GM21737 (cell line): Measurements from ENCODE around the gene CCDC149.

Experiments
- ATAC-seq: cut with Tn5 transposase; IDR thresholded peaks from one replicate; pipeline ENCODE4 v1.9.1; 2021; ENCODE audit warnings: mild to moderate bottlenecking, moderate library complexity; ENCODE audit not compliant: unreplicated experiment

CCDC149 gene

DNA sequence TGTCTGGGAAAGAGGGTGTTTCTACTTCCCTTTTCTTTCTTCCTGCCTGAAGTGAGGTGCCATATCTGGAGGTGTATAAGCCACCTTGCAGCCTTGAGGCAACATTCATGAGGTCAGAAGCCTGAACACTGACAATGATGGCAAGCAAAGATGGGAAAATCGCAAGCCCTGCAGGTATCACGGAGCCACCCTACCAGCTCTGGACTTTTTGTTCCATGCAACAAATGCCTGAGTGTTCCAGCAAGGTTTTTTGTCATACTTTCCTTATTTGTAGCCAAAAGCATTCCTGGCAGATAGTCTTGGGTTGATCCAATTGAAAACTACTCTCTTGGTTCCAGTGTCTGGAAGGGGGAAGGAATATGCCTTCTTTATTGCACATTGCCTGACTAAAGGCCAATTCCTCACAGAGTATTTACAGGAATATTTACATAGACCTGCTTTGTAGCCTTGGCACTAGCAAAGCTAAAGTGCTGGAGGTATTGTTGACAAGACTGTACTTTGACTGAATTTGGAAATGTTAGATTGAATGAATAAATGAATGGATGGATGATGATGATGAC, 131.8 kb downstream of the CCDC149 start:
- no peak for ATAC-seq

DNA sequence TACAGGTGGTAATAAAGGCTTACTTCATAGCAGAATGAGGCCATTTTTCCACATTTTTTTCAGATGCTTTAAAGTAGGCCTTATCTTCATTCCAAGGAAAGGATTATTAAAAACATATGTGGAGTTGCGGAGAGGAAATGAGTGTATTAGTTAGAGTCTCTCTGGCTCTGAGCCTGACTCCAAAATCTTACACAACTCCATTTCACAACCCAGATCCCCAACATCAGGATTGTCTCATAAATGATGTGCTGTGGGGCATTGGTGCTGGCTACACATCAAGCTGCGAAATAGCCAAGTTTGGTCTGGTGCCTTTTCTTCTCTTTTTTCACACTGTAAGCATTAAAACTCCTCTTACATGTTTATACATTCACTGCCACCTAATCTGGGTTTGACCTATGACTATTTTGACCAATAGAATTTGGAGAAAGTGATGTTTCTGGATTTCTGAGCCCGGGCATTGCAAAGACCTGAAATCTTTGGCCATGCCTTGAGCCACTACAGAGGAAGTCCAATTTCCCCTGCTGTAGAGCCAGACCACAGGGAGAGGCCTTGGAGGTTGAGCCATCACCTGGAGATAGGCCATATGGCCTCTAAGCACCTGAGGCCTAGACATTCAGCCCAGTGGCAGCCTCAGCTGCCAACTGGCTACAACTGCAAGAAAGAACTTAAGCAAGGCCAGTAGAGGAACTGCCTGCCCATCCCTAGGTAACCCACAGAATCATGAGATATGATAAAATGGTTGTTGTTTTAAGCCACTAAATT, 134.2 kb downstream of the CCDC149 start:
- no peak for ATAC-seq

DNA sequence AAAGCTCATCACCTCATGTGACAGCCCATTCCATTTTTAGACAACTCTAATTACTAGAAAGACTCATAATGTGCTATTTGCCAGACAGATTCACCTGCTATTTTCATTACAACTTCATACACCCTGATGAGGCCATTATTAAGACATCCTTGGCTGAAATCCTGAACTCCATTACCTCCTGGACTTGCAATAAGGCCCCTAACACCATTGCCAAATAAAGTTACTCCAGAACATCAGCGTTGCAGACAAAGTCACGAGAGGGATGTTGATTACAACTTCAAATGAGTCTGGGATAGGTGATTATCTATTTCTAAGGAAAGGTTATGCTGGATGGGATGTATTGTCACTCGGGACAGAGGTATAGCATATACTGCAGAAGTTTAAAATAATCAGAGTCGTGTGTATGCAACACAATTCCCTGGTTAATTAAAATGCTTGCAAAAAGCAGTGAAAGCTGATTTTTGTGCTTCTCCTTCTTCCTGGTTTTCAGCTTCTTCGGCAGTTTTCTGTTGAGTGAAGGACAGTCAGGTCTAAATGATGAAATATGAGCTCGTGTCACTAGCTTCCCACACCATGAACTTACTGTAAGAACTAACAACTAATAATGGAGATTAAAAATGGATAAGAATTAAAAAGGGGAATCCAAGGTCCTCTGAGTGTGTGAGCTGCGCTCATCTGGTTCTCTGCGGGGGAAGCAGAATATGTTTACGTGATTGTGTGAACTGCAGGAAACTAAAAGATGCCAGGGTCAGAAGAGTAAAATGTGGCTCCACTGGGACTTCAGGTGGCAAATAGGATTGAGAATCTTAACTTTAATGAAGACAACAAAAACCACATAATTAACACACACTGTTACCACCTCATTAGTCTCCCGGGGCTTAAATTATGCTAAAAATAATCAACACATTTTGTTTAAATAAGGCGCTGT, 135.0 kb downstream of the CCDC149 start:
- ATAC-seq = no peak

DNA sequence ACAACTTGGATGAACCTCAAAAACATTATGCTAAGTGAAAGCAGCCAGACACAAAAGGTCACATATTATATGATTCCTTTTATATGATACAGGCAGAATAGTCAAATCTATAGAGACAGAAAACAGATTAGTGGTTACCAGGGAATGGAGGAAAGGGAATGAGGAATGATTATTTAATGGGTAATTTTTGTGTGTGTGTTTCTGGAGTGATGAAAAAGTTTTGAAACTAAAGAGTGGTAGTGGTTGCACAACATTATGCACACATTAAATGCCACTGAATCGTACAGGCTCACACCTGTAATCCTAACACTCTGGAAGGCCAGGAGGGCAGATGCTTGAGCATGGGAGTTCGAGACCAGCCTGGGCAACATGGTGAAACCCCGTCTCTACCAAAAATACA, 137.1 kb downstream of the CCDC149 start:
- ATAC-seq = no peak

DNA sequence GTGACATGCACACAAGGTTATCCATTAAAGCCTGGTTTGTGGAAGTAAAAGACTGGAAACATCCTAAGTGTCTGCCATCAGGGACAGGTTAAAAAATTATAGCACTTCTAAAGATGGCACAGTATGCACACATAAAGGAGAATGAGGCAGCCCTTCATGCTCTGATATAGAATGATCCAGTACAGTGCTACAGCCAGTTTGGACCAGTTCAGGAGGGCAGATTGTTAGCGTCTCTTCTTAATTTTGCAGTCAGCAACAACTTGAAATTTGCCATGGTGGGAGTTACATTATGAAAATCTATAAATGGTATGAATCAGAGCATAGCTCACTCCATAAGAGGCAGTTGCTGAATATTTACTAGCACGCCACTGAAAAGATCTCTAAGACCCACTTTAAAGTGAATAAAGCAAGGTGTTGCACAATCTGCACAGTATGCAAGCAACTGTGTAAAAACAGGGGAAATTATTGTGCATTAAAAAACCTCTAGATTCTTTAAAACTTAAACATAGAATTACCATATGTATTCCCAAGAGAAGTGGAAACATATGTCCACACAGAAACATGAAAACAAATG, 137.7 kb downstream of the CCDC149 start:
- ATAC-seq = no peak

- no peak for ATAC-seq
Observed at GRCh38 chr4:24774452-24774851, 138.4 kb downstream of the CCDC149 start.

- ATAC-seq = no peak
Observed at GRCh38 chr4:24772952-24773351, 139.9 kb downstream of the CCDC149 start.

DNA sequence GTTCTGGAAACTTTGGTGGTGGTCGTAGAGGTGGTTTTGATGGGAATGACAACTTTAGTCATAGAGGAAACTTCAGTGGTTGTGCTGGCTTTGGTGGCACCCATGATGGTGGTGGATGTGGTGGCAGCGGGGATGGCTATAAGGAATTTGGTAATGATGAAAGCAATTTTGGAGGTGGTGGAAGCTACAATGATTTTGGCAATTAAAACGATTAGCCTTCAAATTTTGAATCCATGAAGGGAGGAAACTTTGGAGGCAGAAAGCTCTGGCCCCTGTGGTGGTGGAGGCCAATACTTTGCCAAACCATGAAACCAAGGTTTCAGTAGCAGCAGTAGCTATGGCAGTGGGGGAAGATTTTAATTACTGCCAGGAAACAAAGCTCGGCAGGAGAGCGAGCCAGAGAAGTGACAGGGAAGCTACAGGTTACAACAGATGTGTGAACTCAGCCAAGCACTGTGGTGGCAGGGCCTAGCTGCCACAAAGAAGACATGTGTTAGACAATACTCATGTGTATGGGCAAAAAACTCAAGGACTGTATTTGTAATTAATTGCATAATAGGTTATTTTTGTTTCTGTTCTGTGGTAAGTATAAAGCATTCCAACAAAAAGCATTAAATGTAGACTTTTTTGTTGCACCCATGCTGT, 140.7 kb downstream of the CCDC149 start:
- ATAC-seq = no peak

DNA sequence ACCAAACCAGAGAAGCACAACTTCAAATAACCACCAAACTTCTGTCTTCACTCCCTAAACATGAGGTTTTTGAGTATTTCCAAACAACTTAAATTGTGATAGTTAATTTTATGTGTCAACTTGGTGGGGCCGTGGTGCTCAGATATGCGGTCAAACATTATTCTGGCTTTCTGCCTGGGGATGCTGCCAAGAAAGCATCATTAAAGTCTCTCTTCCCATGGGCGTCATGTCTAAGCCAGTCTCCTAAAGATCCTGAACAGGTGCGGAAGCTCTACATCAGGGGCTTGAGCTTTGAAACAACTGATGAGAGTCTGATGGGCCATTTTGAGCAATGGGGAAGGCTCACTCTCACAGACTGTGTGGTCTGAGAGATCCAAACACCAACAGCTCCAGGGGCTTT, 141.6 kb downstream of the CCDC149 start:
- no peak for ATAC-seq

DNA sequence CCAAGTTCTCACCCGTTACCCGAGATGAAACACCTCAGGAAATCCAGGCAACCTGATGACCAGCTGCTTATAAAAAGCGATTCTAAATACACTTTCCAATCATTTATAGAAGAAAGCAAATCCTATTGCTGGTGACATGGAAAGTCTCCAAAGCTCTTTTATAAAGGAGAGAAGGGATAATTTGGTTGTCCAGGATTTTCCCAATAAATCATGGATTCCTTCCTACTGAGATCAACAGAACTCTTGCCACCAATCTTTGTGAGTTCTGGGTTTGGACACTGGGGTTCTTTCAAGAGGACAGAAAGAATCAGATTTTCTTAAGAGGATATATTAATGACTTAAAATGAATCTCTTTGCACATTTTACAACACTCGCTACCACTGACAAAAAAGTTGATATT, 142.2 kb downstream of the CCDC149 start:
- no peak for ATAC-seq

DNA sequence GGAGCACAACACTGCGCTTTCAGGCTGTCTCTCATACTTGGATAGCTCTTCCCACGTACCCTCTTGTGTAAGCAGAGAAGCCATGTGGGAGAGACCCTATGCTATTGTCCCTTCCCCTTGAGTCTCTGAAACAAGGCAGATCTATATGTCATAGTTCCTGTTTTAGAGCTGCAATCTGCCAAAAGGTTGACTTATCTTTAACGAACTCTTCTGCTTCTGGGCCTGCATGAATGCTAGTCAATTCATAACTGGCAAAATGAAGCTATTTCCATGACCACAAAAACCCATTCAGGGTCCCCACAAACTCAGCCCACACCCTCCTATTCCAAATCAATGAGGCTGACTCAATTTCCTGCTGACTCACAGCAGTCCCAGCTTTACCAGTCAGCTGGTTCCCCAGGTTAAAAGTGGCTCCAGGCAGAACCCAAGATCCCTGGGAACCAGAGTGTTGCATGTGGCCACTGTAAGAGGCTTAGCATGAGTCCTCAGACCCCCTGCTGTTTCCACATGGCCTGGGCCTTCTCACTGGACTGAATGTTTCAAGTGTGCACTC, 142.7 kb downstream of the CCDC149 start:
- peak; percentile 58 for ATAC-seq

- ATAC-seq = no peak
Observed at GRCh38 chr4:24769571-24769970, 143.3 kb downstream of the CCDC149 start.

DNA sequence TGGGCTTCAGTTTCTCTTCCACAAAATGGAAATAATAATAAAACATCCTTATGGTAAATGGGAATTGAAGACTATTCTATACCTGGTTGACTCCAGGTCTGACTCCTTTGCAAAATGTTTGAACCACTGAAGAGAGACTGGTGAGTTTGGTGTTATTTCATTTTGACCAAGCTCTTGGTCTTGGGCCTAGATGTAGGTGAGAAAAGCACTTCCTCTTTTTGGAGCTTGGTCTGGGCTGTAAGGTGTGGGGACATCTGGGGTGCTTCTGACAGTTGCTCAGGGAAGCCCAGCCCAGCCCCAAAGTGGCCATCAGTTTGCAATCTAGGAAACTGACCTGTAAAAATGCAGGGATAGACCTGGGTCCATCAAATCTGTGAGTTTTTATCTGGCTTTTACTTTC, 144.2 kb downstream of the CCDC149 start:
- peak; percentile 72 for ATAC-seq

DNA sequence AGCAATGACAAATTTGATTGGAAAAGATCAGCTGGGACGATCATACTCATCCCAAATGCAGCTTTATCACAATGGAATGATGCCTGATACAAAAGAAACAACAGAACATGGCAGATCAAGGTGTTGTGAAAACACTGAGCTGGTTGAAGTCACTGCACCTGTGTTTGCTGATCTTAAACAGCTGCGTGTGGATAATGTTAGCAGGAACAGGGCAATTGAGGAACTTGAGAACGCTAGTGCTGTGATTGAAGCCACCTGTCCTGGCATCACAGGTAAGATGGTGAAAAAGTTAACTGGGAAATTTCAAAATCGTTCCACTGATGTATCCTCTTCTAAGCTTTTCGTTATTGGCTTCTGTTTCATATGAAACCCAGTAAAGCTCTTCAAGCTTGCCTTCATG, 144.8 kb downstream of the CCDC149 start:
- ATAC-seq = no peak

GRCh38 chr4:24765376-24765988, 147.4 kb downstream of the CCDC149 start:
- no peak for ATAC-seq

DNA sequence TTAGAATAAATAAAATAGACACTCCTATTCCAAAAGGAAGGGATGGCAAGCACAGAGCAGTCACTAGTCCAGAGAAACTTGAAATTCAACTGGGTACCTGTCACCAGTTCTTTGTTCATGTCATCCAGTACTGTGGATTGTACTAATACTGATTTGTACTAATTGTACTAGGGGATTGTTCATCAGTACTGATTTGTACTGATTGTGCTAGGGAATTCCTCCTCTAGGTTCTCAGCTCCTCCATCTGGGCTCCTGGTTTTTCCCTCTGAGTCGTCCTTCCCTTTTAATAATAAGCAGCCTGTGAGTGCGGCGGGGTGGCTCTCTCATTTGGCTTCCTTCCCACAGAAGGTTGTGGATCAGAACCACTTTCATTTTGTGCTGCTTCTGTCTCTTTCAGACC, 148.5 kb downstream of the CCDC149 start:
- ATAC-seq = no peak

DNA sequence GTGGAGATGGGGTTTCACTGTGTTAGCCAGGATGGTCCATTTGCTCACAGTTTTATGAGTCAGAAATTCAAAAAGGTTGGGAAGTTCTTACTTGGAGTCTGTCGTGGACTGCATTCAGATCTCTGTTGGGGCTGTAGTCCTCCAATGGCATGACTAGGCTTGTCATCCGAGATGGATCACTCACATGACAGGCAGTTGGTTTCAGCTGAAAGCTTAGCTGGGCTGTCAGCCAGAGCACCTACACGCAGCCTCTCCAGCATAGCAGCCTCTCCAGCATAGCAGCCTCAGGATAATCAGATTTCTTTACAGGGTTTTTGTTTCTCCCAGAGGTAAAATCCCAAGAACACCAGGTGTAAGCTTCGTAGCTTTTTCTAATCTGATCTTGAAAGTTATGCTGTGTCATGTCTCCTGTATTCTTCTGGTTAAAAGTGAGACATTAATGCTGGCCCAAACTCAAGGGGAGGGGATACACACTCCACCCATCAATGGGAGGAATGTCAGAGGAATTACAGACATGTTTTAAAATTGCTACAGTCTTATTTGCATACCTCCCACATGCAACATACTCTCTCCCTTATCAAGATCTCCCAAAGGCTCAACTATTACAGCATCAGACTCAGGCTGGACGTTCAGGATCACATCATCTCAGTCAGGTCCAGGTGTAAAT, 149.1 kb downstream of the CCDC149 start:
- ATAC-seq = no peak
